T-helper 17 cell (primary cell): ENCODE data around the gene EXOC6B. TPM values are rescaled to one million over a fixed set of nuclear protein-coding genes. Genes with fewer than 3 reads are reported as not detected.

Source experiments
- ATAC-seq: fragments of 150-1000 bp; cut with Tn5 transposase; 2 replicates; pipeline ENCODE4 v1.10.0; 2021; ENCODE audit warnings: mild to moderate bottlenecking, moderate library complexity
- DNase-seq, 3 donors: peaks; one replicate each; pipeline versions ENCODE4 v3.0.0 to v3.0.0-alpha.2; 2020 to 2021
- H3K9me3 ChIP-seq: one replicate; pipeline ENCODE4 v1.7.0; 2013; ENCODE audit warnings: low read length, mild to moderate bottlenecking; ENCODE audit not compliant: control insufficient read depth, poor library complexity, severe bottlenecking
- H3K27ac Mint-ChIP-seq: one replicate; pipeline ENCODE4 v1.8.0; 2022; ENCODE audit warnings: mild to moderate bottlenecking, moderate library complexity, mixed read lengths
- H3K27me3 Mint-ChIP-seq: one replicate; pipeline ENCODE4 v1.8.0; 2022; ENCODE audit warnings: mixed read lengths
- H3K36me3 Mint-ChIP-seq: one replicate; pipeline ENCODE4 v1.8.0; 2022; ENCODE audit warnings: low read depth, mixed read lengths
- H3K4me1 Mint-ChIP-seq: one replicate; pipeline ENCODE4 v1.8.0; 2022; ENCODE audit warnings: mild to moderate bottlenecking, mixed read lengths
- H3K4me3 Mint-ChIP-seq: one replicate; pipeline ENCODE4 v1.8.0; 2022; ENCODE audit warnings: mild to moderate bottlenecking, moderate library complexity, mixed read lengths
- total RNA-seq, 4 donors: library from RNA in 2 of 4; stranded (reverse) in 2 of 4; gene quantifications; one replicate each; pipeline ENCODE4 v1.2.3 and lab custom pipeline; 2022 to 2026

The EXOC6B gene
- total RNA-seq, 2 donors from 2014 or later, result 14.6 to 17.3 TPM

GRCh38 chr2:72824224-72824842, 1.5 kb downstream of the EXOC6B start:
- no peaks in the 10 kb centered on the region for H3K9me3 ChIP-seq
- Mint-ChIP-seq H3K27ac (peak overlapping the region; percentile 94), H3K27me3 (no peaks in the 10 kb centered on the region), H3K4me1 (peaks cover 36% of the 10 kb centered on the region), H3K4me3 (peak overlapping the region; percentile 97), H3K36me3 (peaks cover 7% of the 10 kb centered on the region)
- DNase-seq (no peak), ATAC-seq (no peak)

- H3K4me1 Mint-ChIP-seq, result peaks cover 34% of the 10 kb centered on the region
- no peak for ATAC-seq
Observed at GRCh38 chr2:72822794-72823193, 3.0 kb downstream of the EXOC6B start.

GRCh38 chr2:72821983-72822382, 3.9 kb downstream of the EXOC6B start:
- peak overlapping the region; percentile 21 for H3K27ac Mint-ChIP-seq
- H3K9me3 ChIP-seq, result no peaks in the 10 kb centered on the region
- ATAC-seq (no peak), DNase-seq (no peak)
- no peak overlapping the region for H3K4me3 Mint-ChIP-seq
- H3K27me3 Mint-ChIP-seq, result no peaks in the 10 kb centered on the region
- H3K36me3 Mint-ChIP-seq, result peaks cover 7% of the 10 kb centered on the region
- peaks cover 36% of the 10 kb centered on the region for H3K4me1 Mint-ChIP-seq

More at GRCh38 chr2:72822794-72823193, 3.0 kb downstream of the EXOC6B start:
- H3K27ac Mint-ChIP-seq, result no peak overlapping the region
- no peaks in the 10 kb centered on the region for H3K9me3 ChIP-seq
- H3K36me3 Mint-ChIP-seq, result peaks cover 7% of the 10 kb centered on the region
- H3K4me3 Mint-ChIP-seq, result no peak overlapping the region
- no peak for DNase-seq
- H3K27me3 Mint-ChIP-seq, result no peaks in the 10 kb centered on the region

- no peak overlapping the region for H3K4me3 Mint-ChIP-seq
- ATAC-seq, result no peak
- peaks cover 7% of the 10 kb centered on the region for H3K36me3 Mint-ChIP-seq
- no peaks in the 10 kb centered on the region for H3K9me3 ChIP-seq
- no peak for DNase-seq
- peaks cover 36% of the 10 kb centered on the region for H3K4me1 Mint-ChIP-seq
- no peak overlapping the region for H3K27ac Mint-ChIP-seq
- H3K27me3 Mint-ChIP-seq, result no peaks in the 10 kb centered on the region
Observed at GRCh38 chr2:72821118-72821517, 4.7 kb downstream of the EXOC6B start.

- Mint-ChIP-seq H3K27me3 (no peaks in the 10 kb centered on the region), H3K36me3 (peaks cover 3% of the 10 kb centered on the region), H3K27ac (no peak overlapping the region), H3K4me3 (no peak overlapping the region), H3K4me1 (peaks cover 23% of the 10 kb centered on the region)
- no peak for DNase-seq
- no peak for ATAC-seq
- H3K9me3 ChIP-seq, result no peaks in the 10 kb centered on the region
Observed at GRCh38 chr2:72819501-72819900, 6.3 kb downstream of the EXOC6B start.

GRCh38 chr2:72815655-72816278, 10.1 kb downstream of the EXOC6B start:
- no peak for DNase-seq
- Mint-ChIP-seq H3K4me1 (peaks cover 6% of the 10 kb centered on the region), H3K27ac (no peak overlapping the region), H3K36me3 (no peaks in the 10 kb centered on the region), H3K27me3 (no peaks in the 10 kb centered on the region), H3K4me3 (no peak overlapping the region)
- ATAC-seq, result no peak
- H3K9me3 ChIP-seq, result no peaks in the 10 kb centered on the region

GRCh38 chr2:72813841-72814240, 12.0 kb downstream of the EXOC6B start:
- Mint-ChIP-seq H3K27me3 (no peaks in the 10 kb centered on the region), H3K4me3 (no peak overlapping the region), H3K4me1 (peaks cover 6% of the 10 kb centered on the region), H3K36me3 (peaks cover 3% of the 10 kb centered on the region), H3K27ac (no peak overlapping the region)
- ATAC-seq (no peak), DNase-seq (no peak)
- H3K9me3 ChIP-seq, result peaks cover 1% of the 10 kb centered on the region

GRCh38 chr2:72810165-72810564, 15.7 kb downstream of the EXOC6B start:
- no peaks in the 10 kb centered on the region for H3K27me3 Mint-ChIP-seq
- no peak overlapping the region for H3K4me3 Mint-ChIP-seq
- no peak overlapping the region for H3K27ac Mint-ChIP-seq
- ATAC-seq (no peak), DNase-seq (no peak)
- H3K36me3 Mint-ChIP-seq, result peaks cover 9% of the 10 kb centered on the region
- H3K4me1 Mint-ChIP-seq, result peaks cover 3% of the 10 kb centered on the region
- H3K9me3 ChIP-seq, result peaks cover 5% of the 10 kb centered on the region

- Mint-ChIP-seq H3K27ac (no peak overlapping the region), H3K4me3 (no peak overlapping the region), H3K27me3 (no peaks in the 10 kb centered on the region), H3K4me1 (peaks cover 3% of the 10 kb centered on the region), H3K36me3 (peaks cover 9% of the 10 kb centered on the region)
- peaks cover 5% of the 10 kb centered on the region for H3K9me3 ChIP-seq
- ATAC-seq (no peak), DNase-seq (no peak)
Observed at GRCh38 chr2:72809095-72809494, 16.7 kb downstream of the EXOC6B start.

GRCh38 chr2:72806280-72806945, 19.4 kb downstream of the EXOC6B start:
- Mint-ChIP-seq H3K27me3 (no peaks in the 10 kb centered on the region), H3K4me3 (no peak overlapping the region), H3K36me3 (peaks cover 11% of the 10 kb centered on the region), H3K4me1 (peaks cover 4% of the 10 kb centered on the region), H3K27ac (no peak overlapping the region)
- ATAC-seq, result no peak
- H3K9me3 ChIP-seq, result peaks cover 5% of the 10 kb centered on the region
- no peak for DNase-seq

GRCh38 chr2:72803626-72804320, 22.1 kb downstream of the EXOC6B start:
- DNase-seq, result no peak
- ATAC-seq, result no peak
- peaks cover 3% of the 10 kb centered on the region for H3K9me3 ChIP-seq
- Mint-ChIP-seq H3K4me3 (no peak overlapping the region), H3K27ac (no peak overlapping the region), H3K27me3 (no peaks in the 10 kb centered on the region), H3K36me3 (peaks cover 7% of the 10 kb centered on the region), H3K4me1 (peaks cover 4% of the 10 kb centered on the region)

GRCh38 chr2:72803151-72803550, 22.7 kb downstream of the EXOC6B start:
- Mint-ChIP-seq H3K27ac (no peak overlapping the region), H3K36me3 (peaks cover 5% of the 10 kb centered on the region), H3K27me3 (no peaks in the 10 kb centered on the region), H3K4me1 (peaks cover 4% of the 10 kb centered on the region), H3K4me3 (no peak overlapping the region)
- H3K9me3 ChIP-seq, result no peaks in the 10 kb centered on the region
- no peak for DNase-seq
- ATAC-seq, result no peak

- H3K27ac Mint-ChIP-seq, result no peak overlapping the region
- H3K27me3 Mint-ChIP-seq, result no peaks in the 10 kb centered on the region
- no peaks in the 10 kb centered on the region for H3K9me3 ChIP-seq
- no peak overlapping the region for H3K4me3 Mint-ChIP-seq
- peaks cover 2% of the 10 kb centered on the region for H3K36me3 Mint-ChIP-seq
- peaks cover 9% of the 10 kb centered on the region for H3K4me1 Mint-ChIP-seq
- ATAC-seq (no peak), DNase-seq (no peak)
Observed at GRCh38 chr2:72800492-72800891, 25.3 kb downstream of the EXOC6B start.
